ENCODE results near the gene BPIFB2. TPM values are rescaled to one million over a fixed set of nuclear protein-coding genes. Genes with fewer than 3 reads are reported as not detected.

Gene BPIFB2
- total RNA-seq, 1 donor from 2014 or later, result not detected

DNA sequence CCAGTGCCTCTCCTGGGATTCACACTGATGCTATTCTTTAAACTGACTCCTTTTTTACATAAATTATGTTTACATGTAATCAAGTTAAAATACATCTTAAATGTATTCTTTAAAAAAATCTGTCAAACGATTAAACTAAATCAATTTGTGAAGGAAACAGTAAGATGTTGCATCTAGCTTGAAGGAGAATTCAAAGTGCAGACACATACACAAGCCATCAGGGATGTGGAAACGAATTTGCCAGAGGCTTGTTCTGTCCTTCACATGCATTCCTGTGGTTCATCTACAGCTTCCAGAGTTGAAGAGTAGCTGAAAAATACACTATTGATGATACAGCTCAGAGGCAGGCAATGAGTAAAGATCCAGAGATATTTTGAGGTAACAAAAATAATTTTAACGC, 38.9 kb downstream of the BPIFB2 start:
- TF ChIP-seq, protein P1, sequence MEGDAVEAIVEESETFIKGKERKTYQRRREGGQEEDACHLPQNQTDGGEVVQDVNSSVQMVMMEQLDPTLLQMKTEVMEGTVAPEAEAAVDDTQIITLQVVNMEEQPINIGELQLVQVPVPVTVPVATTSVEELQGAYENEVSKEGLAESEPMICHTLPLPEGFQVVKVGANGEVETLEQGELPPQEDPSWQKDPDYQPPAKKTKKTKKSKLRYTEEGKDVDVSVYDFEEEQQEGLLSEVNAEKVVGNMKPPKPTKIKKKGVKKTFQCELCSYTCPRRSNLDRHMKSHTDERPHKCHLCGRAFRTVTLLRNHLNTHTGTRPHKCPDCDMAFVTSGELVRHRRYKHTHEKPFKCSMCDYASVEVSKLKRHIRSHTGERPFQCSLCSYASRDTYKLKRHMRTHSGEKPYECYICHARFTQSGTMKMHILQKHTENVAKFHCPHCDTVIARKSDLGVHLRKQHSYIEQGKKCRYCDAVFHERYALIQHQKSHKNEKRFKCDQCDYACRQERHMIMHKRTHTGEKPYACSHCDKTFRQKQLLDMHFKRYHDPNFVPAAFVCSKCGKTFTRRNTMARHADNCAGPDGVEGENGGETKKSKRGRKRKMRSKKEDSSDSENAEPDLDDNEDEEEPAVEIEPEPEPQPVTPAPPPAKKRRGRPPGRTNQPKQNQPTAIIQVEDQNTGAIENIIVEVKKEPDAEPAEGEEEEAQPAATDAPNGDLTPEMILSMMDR (IDR thresholded peaks at IDR 0.05; ENCODE audit: unreplicated experiment), result no peak
- peaks cover 6% of the 10 kb centered on the region for H3K27me3 Mint-ChIP-seq (ENCODE audit: unreplicated experiment)
- peaks cover 7% of the 10 kb centered on the region for H3K36me3 Mint-ChIP-seq (ENCODE audit: low read depth, unreplicated experiment)
- H3K9me3 Mint-ChIP-seq (ENCODE audit: unreplicated experiment), result peaks cover 7% of the 10 kb centered on the region
- no peak for DNase-seq (ENCODE audit: low spot score)
- no peak overlapping the region for H3K27ac Mint-ChIP-seq (ENCODE audit: unreplicated experiment)
- H3K4me1 Mint-ChIP-seq (ENCODE audit: unreplicated experiment), result no peaks in the 10 kb centered on the region
- H3K4me3 Mint-ChIP-seq (ENCODE audit: unreplicated experiment), result no peak overlapping the region

DNA sequence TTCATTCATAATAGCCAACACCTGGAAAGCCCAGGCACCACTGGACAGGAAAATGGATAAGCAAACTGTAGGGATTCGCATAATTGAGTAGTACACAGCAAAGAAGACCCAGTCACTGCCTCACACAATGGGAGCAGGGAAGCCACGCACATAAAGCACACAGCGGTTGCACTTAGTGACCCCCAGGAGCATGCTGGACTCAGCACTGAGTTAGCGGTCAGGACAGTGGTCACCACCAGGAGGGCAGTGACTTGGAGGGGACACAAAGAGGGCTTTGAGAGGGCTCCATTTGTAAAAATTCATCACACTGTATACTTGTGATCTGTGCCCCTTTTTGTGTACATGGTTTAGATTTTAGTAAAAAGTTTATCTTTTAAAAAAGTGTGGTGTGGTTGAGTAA, 43.8 kb downstream of the BPIFB2 start:
- H3K4me3 Mint-ChIP-seq (ENCODE audit: unreplicated experiment), result no peak overlapping the region
- no peak for DNase-seq (ENCODE audit: low spot score)
- no peak overlapping the region for H3K27ac Mint-ChIP-seq (ENCODE audit: unreplicated experiment)
- H3K9me3 Mint-ChIP-seq (ENCODE audit: unreplicated experiment), result peaks cover 4% of the 10 kb centered on the region
- peaks cover 6% of the 10 kb centered on the region for H3K27me3 Mint-ChIP-seq (ENCODE audit: unreplicated experiment)
- H3K36me3 Mint-ChIP-seq (ENCODE audit: low read depth, unreplicated experiment), result peaks cover 3% of the 10 kb centered on the region
- H3K4me1 Mint-ChIP-seq (ENCODE audit: unreplicated experiment), result peaks cover 5% of the 10 kb centered on the region
- TF ChIP-seq, protein P1 (IDR thresholded peaks at IDR 0.05; ENCODE audit: unreplicated experiment), result no peak

DNA sequence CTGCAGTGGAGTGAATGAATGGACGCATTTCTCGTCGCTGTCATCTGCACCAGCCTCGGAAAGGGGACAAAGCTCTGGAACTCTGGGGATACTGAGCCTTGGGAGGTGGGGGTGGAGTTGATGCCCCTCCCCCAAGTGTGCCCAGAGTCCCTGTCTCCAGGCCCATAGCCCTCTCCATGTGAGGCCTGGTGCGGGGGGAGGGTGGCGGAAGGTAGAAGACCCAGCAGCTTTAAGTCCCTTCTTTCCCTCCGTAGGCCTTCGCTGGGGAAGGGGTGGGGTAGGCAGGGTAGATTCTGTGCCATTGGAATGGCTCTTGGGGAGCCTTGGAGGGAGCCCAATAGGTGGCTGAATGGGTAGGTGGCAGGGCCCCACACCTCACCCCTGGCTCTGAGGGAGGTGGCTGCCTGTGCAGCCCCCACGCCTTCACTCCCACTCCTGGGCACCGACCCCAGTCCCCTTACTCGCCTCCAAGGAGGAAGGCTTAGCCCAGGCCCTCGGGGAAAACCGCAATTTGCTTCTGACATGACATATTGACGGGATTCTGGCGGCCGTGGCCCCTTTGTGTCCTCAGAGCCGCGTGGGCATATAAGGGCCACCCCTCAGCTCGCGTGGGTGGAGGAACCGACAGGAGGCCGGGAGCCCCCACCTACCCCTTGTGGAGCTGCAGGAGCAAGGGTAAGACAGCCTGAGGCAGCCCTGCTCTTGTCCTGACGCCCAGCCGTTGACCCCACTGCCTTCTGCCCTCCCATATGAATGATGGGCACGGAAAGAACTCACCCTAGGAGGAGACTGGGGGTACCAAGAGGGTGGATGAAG, 46.0 kb downstream of the BPIFB2 start, which contains the start of gene BPIFB3:
TSS of gene BPIFB3 (plus strand) at position 613 of the 816 bp plus-strand sequence. CDS start 1,533 bp downstream, outside the sequence.
- Mint-ChIP-seq H3K9me3 (ENCODE audit: unreplicated experiment) (no peaks in the 10 kb centered on the region), H3K4me3 (ENCODE audit: unreplicated experiment) (no peak within 1 kb of the TSS), H3K36me3 (ENCODE audit: low read depth, unreplicated experiment) (no peaks in the 10 kb centered on the region), H3K27ac (ENCODE audit: unreplicated experiment) (no peak within 1 kb of the TSS), H3K27me3 (ENCODE audit: unreplicated experiment) (peaks cover 4% of the 10 kb centered on the region), H3K4me1 (ENCODE audit: unreplicated experiment) (peaks cover 6% of the 10 kb centered on the region)
- no peak for DNase-seq (ENCODE audit: low spot score)
- TF ChIP-seq, protein P1 (IDR thresholded peaks at IDR 0.05; ENCODE audit: unreplicated experiment), result no peak

DNA sequence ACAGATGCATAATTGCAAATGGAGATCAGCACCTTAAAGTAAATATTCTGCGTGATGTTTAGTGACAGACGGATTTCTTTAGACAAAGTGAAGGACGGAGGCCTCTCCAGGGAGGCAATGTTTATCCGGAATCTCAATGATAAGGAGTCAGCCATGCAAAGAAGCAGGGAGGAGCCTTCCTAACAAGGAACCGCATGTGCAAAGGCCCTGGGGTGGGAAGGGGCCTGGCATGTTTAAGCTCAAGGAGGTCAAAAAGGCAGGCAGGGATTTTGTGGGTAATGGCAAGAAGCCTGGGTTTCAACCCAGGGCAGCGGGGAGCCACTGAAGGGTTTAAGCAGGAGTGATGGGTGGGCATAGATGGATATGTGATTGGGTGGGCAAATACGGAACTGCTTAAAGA, 46.9 kb downstream of the BPIFB2 start:
- TF ChIP-seq, protein P1 (IDR thresholded peaks at IDR 0.05; ENCODE audit: unreplicated experiment), result no peak
- Mint-ChIP-seq H3K27me3 (ENCODE audit: unreplicated experiment) (peaks cover 2% of the 10 kb centered on the region), H3K36me3 (ENCODE audit: low read depth, unreplicated experiment) (no peaks in the 10 kb centered on the region), H3K27ac (ENCODE audit: unreplicated experiment) (no peak overlapping the region), H3K4me3 (ENCODE audit: unreplicated experiment) (no peak overlapping the region), H3K4me1 (ENCODE audit: unreplicated experiment) (peaks cover 10% of the 10 kb centered on the region), H3K9me3 (ENCODE audit: unreplicated experiment) (no peaks in the 10 kb centered on the region)
- no peak for DNase-seq (ENCODE audit: low spot score)

DNA sequence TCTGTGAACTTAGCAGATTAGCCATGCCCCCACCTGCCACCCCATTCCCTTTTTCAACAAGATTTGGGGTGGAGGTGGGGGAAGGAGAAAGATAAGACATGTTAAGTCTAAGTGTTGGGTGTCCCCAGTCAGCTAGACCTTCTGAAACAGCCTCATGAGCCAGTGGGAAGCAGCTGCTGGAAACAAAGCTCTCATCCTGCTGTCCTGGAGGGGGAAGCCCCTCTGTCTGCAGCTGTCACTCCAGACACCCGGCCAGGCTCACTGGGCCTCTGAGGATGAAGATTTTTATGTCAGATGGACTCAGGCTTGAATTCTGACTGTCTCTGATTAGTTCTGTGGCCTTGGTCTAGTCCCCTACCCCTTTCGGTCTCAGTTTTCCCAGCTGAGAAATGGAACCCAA, 47.3 kb downstream of the BPIFB2 start:
- Mint-ChIP-seq H3K4me3 (ENCODE audit: unreplicated experiment) (no peak overlapping the region), H3K27ac (ENCODE audit: unreplicated experiment) (no peak overlapping the region), H3K9me3 (ENCODE audit: unreplicated experiment) (no peaks in the 10 kb centered on the region), H3K4me1 (ENCODE audit: unreplicated experiment) (peaks cover 10% of the 10 kb centered on the region), H3K27me3 (ENCODE audit: unreplicated experiment) (peaks cover 2% of the 10 kb centered on the region), H3K36me3 (ENCODE audit: low read depth, unreplicated experiment) (no peaks in the 10 kb centered on the region)
- TF ChIP-seq, protein P1 (IDR thresholded peaks at IDR 0.05; ENCODE audit: unreplicated experiment), result no peak
- DNase-seq (ENCODE audit: low spot score), result no peak

All from endothelial cell (in vitro differentiated cells).